PC-9 (cell line): ENCODE results near the gene MGRN1.

ENCODE experiments used
- EZH2 ChIP-seq: fragments of 200-600 bp; sonication (generic); IDR thresholded peaks from 2 replicates; pipeline ENCODE4 v1.8.0; 2017; ENCODE audit warnings: antibody characterized with exemption, low read depth
- TF ChIP-seq, protein P1 (sequence below): fragments of 200-600 bp; sonication (generic); conservative IDR thresholded peaks from 2 replicates; pipeline ENCODE4 v1.6.1; 2017; ENCODE audit warnings: mixed run types, antibody characterized with exemption, mild to moderate bottlenecking, moderate library complexity

DNA sequence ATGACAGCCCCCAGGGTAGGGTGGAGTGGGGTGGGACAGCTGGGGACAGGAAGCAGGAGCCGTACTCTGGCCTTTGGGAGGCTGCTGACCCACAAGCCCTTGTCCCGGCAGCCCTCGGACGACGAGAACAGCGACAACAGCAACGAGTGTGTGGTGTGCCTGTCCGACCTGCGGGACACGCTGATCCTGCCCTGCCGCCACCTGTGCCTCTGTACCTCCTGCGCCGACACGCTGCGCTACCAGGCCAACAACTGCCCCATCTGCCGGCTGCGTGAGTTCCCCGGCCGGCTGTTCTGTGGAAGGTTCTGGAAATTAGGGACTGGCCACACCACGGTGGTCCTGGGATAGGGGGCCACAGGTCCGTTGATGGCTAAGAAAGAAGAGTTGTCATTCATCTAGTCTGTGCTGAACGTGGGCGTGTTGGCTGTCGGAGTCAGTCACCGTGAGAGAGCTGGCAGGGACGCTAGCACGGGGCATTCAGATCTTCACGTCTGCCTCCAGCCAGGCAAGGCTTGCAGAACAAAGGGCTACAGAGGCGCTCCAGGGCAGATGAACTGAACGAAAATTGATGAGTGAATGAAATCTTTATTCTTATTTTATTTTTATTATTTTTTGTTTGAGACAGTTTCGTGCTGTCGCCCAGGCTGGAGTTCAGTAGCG, 48.9 kb downstream of the MGRN1 start:
- TF ChIP-seq, protein P1, sequence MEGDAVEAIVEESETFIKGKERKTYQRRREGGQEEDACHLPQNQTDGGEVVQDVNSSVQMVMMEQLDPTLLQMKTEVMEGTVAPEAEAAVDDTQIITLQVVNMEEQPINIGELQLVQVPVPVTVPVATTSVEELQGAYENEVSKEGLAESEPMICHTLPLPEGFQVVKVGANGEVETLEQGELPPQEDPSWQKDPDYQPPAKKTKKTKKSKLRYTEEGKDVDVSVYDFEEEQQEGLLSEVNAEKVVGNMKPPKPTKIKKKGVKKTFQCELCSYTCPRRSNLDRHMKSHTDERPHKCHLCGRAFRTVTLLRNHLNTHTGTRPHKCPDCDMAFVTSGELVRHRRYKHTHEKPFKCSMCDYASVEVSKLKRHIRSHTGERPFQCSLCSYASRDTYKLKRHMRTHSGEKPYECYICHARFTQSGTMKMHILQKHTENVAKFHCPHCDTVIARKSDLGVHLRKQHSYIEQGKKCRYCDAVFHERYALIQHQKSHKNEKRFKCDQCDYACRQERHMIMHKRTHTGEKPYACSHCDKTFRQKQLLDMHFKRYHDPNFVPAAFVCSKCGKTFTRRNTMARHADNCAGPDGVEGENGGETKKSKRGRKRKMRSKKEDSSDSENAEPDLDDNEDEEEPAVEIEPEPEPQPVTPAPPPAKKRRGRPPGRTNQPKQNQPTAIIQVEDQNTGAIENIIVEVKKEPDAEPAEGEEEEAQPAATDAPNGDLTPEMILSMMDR = no peak
- no peak for TF ChIP-seq EZH2
